NOMO-1 treated with DMSO at 0.1 percent for 48 hours (cell line): Measurements from ENCODE around the gene SZRD1.

ENCODE experiments used
- DNase-seq: peaks from one replicate; lab custom pipeline; 2025; ENCODE audit not compliant: unreplicated experiment; lab: John Stamatoyannopoulos, UW

SZRD1 gene

DNA sequence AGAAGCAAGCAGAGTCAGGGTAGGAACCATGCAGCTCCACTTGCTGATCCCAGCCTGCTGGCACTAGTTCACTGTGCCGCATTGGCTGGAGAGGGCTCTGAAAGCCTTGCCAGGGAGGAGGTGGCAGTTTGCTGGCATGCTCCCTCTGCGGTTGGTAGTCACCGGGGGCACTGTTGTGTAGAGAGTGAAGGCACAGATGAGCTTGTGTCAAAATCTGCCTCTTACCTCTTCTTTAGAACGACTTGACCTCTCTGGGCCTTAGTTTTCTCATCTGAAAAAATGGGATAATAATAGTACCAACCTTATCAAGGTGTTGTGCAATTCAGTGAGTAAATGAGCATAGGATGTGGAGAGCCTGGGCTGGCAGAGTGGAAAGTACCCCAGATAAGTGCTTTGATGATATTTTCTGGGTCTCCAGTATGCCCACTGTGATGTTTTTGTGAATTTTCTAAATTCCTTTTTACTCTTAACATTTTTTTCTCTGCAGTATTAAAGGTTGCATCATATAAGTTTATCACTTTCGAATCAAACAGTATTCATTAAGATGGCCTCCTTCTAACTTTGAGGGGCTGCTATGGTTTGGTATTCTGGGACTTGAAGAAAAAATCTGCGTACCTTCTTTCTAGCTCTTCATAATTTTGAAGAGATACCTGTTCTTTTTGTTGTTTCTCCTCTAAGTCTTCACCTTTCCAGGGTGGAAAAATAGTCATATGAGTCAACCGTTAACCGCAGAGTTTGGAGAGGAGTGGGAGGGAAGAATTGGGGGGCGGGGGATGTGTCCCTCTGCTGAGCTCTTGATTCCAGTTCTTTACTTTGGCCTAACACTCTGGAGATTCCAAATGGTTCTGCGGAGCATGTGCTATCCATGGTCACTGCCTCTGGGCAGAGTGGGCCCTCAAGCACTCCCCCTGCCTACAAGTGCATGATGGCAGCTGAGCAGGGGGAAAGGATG is 26.8 kb downstream of the SZRD1 start:
- DNase-seq: no peak

DNA sequence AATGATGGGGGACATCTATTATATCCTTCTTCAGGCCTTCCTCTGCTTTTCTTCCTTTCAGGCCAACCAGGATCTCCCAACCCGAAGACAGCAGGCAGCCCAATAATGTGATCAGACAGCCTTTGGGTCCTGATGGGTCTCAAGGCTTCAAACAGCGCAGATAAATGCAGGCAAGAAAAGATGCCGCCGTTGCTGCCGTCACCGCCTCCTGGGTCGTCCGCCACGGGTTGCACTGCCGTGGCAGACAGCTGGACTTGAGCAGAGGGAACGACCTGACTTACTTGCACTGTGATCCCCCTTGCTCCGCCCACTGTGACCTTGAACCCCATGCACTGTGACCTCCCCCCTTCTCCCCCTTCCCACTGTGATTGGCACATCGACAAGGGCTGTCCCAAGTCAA is 27.9 kb downstream of the SZRD1 start:
- DNase-seq: no peak

- no peak for DNase-seq
Observed at GRCh38 chr1:16396591-16396990, 29.5 kb downstream of the SZRD1 start.

DNA sequence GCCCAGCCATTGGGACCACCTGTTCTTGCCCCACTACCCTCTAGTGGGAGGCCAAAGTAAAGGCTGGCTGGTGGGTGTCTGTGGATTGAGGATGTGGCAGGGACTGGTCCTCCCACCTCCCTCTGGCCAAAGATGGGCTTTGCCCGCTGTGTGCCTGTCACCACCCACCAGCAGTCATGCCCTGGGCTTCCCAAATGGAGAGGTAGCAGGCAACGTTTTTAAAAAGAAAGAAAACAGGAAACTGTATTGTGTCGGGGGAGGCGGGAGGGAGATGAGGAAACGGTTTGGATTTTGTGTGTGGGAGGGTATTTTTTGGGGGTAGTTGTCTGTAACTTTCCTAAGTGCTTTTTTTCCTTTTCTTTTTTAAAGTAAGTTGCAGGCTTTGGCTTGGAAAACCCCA is 30.1 kb downstream of the SZRD1 start:
- DNase-seq: no peak

- DNase-seq: no peak
Observed at GRCh38 chr1:16398371-16398953, 31.4 kb downstream of the SZRD1 start.

- DNase-seq: no peak
Observed at GRCh38 chr1:16402742-16403141, 35.7 kb downstream of the SZRD1 start.

GRCh38 chr1:16405441-16405840 is 38.4 kb downstream of the SZRD1 start:
- no peak for DNase-seq

- DNase-seq: no peak
Observed at GRCh38 chr1:16406868-16407267, 39.8 kb downstream of the SZRD1 start.

GRCh38 chr1:16409536-16410152 is 42.6 kb downstream of the SZRD1 start:
- DNase-seq: no peak

- no peak for DNase-seq
Observed at GRCh38 chr1:16410803-16411202, 43.8 kb downstream of the SZRD1 start.

GRCh38 chr1:16413191-16413590 is 46.1 kb downstream of the SZRD1 start:
- no peak for DNase-seq

- DNase-seq: peak; percentile 16
Observed at GRCh38 chr1:16418823-16419425, 51.9 kb downstream of the SZRD1 start.

DNA sequence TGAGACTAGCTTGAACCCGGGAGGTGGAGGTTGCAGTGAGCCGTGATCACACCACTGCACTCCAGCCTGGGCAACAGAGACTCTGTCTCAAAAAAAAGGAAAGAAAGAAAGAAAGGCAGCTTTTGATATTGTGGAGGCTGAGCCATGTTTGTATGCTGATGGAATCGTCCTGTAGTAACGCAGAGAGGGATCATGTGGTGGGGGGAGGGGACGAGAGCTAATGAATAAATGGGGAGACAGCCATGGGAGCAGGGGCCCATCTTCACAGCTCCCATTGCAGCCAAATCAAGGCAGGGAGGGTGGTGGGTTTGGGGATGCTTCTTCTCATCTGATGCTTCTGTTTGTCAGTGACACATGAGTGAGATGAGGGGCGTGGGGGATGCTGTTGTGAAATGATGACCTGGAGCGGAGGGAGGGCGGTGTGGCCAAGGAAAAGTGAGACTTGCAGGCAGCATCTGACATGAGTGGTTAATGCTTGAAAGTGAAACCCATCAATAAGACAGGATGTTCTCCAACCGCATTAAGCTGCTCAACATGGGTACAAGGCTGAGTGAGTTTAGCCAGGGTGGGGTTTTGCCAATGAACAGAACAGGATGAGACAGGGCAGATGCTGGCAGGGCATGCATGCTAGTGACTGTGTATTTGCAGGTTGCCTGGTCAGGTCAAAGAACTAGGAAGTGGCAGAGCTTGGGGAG is 53.5 kb downstream of the SZRD1 start:
- DNase-seq: peak; percentile 31

DNA sequence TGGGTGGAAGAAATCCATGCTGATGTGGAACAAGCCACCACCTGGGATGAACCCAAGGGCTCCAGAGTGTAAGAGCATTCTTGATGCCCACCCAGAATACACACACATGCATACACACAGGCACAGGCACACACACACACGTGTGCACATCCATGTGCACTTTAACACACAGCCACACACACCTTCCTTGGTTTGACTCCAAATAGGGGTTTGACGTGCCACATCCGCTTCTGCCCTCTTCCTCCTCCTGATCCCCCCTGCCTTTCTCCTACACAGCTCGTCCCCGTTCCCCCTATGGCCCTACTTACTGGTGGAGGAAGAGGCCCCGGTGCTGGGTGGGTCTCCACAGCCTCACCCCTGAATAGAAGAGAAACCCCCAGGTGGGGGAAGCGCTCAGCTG is 54.2 kb downstream of the SZRD1 start:
- DNase-seq: no peak

DNA sequence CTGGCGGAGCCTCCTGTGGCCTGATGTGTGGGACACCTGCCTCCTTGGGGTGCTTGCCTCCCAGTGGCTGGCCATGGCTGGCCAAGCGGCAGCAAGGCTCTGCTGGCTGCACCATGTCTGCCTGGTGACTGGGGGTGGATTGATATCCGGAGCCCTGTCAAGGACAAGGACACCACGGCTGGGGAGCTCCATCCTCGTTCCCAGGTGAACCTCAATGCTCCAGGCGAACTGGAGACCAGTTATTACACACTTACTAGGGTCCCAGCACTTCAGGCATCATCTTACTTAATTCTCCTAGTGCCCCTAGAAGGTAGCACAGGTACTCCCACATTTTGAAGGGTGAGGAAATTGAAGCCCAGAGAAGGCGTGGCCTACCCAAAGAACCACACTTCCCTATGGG is 55.0 kb downstream of the SZRD1 start:
- DNase-seq: no peak

DNA sequence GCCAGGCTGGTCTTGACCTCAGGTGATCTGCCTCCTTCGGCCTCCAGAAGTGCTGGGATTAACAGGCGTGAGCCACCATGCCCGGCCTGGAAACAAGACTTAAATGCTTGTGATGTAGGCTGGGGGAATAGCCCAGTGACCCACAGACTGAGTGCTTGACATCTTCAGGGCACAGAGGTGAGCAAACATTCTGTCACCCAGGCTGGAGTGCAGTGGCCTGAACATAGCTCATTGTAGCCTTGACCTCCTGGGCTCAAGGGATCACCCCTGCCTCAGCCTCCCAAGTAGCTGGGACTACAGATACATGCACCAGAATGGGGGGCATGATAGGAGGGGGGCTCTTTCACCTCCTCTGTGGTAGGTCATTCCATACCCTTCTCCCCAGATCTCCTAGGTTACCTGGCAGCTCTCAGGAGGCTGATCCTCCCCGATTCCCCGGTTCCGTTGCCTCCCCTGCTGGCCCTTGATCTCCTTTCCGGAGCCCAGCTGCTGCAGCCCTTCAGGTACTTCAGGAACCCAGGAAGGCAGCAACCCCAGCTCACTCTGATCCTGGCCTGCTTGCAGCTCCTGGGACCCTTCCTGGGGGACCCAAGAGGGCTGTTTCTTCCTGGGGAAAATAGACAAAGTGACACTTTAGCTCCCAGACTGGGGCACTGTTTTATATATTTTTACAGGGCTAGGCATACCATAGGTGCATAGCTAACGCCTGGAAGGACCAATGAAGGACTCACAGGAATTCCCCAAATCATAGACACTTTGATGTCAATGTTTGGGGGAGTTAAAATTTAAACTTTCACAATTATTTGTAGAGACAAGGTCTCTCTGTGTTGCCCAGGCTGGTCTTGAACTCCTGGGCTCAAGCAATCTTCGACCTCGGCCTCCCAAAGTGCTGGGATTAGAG is 58.3 kb downstream of the SZRD1 start:
- no peak for DNase-seq

GRCh38 chr1:16430606-16431005 is 63.6 kb downstream of the SZRD1 start:
- no peak for DNase-seq

- no peak for DNase-seq
Observed at GRCh38 chr1:16433030-16433429, 66.0 kb downstream of the SZRD1 start.

DNA sequence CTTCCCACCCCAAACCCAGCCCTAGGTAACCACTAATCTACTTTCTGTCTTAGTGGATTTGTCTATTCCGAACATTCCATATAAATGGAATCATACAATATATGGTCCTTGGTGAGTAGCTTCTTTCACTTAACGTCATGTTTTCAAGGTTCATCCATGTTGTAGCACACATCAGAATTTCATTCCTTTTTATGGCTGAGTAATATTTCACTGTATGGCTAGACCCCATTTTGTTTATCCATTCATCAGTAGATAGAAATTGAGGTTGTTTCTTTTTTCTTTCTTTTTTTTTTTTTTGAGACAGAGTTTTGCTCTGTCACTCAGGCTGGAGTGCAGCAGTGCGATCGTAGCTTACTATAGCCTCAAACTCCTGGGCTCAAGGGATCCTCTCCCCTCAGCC is 67.0 kb downstream of the SZRD1 start:
- no peak for DNase-seq

- DNase-seq: no peak
Observed at GRCh38 chr1:16434501-16434900, 67.5 kb downstream of the SZRD1 start.
